Measurements from ENCODE around the gene CREB5.
"Not testable (repeated sequence)": the region's sequence is repeated elsewhere in the genome, so short reads cannot be mapped to it uniquely, and the experiment has no call there.

CREB5 gene

GRCh38 chr7:28551331-28551730 is 139.0 kb downstream of the CREB5 start:
- DNase-seq (no peak), ATAC-seq (replicated peaks) (no peak)
- no peak overlapping the region for H3K4me3 Mint-ChIP-seq
- H3K4me1 Mint-ChIP-seq = peaks cover 0 to 6% of the 10 kb centered on the region in 2 donors
- H3K27ac Mint-ChIP-seq = no peak overlapping the region
- no peaks in the 10 kb centered on the region for H3K36me3 Mint-ChIP-seq
- H3K27me3 Mint-ChIP-seq = peaks cover 31 to 39% of the 10 kb centered on the region in 2 donors
- peaks cover 0 to 8% of the 10 kb centered on the region in 2 donors for H3K9me3 Mint-ChIP-seq

- H3K27me3 Mint-ChIP-seq = peaks cover 31 to 37% of the 10 kb centered on the region in 2 donors
Observed at GRCh38 chr7:28551766-28552165, 139.4 kb downstream of the CREB5 start.

GRCh38 chr7:28554802-28555471 is 142.6 kb downstream of the CREB5 start:
- no peaks in the 10 kb centered on the region for H3K9me3 Mint-ChIP-seq
- H3K27me3 Mint-ChIP-seq = peaks cover 28 to 39% of the 10 kb centered on the region in 2 donors
- no peak overlapping the region for H3K27ac Mint-ChIP-seq
- H3K36me3 Mint-ChIP-seq = no peaks in the 10 kb centered on the region
- ATAC-seq (replicated peaks) (no peak), DNase-seq (no peak)
- no peak overlapping the region for H3K4me3 Mint-ChIP-seq
- peaks cover 0 to 4% of the 10 kb centered on the region in 2 donors for H3K4me1 Mint-ChIP-seq

More at GRCh38 chr7:28551766-28552165, 139.4 kb downstream of the CREB5 start:
- H3K27ac Mint-ChIP-seq; H3K4me3 Mint-ChIP-seq; DNase-seq; ATAC-seq (replicated peaks); H3K9me3 Mint-ChIP-seq; H3K36me3 Mint-ChIP-seq; H3K4me1 Mint-ChIP-seq: not testable (repeated sequence)

DNA sequence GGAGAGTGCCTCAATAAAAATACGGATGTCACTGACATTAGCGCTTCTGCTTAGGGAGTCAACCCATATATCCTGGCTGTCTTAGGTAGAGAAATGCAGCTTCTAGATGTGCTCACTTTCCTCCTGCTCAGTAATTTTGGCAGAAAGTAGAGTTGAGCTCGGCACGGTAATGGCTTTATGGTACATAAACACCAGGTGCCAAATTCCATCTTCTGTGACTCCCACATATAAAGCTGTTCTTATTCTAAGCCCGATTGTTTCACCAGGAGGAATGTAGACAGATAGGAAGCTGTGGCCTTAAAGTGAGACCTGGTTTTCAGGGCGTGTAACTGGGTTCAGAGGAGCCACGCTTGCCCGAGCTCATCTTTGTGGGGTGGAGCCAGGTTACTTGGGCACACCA is 143.7 kb downstream of the CREB5 start:
- Mint-ChIP-seq H3K9me3 (peaks cover 0 to 6% of the 10 kb centered on the region in 2 donors), H3K27ac (no peak overlapping the region), H3K27me3 (peaks cover 21 to 31% of the 10 kb centered on the region in 2 donors), H3K4me3 (no peak overlapping the region), H3K36me3 (no peaks in the 10 kb centered on the region), H3K4me1 (no peaks in the 10 kb centered on the region)
- no peak for DNase-seq
- ATAC-seq (replicated peaks) = no peak

GRCh38 chr7:28556671-28557070 is 144.4 kb downstream of the CREB5 start:
- H3K36me3 Mint-ChIP-seq = no peaks in the 10 kb centered on the region
- H3K4me1 Mint-ChIP-seq = no peaks in the 10 kb centered on the region
- H3K9me3 Mint-ChIP-seq = peaks cover 0 to 6% of the 10 kb centered on the region in 2 donors
- peaks cover 20 to 27% of the 10 kb centered on the region in 2 donors for H3K27me3 Mint-ChIP-seq
- no peak overlapping the region for H3K27ac Mint-ChIP-seq
- DNase-seq (no peak), ATAC-seq (replicated peaks) (no peak)
- H3K4me3 Mint-ChIP-seq = no peak overlapping the region

DNA sequence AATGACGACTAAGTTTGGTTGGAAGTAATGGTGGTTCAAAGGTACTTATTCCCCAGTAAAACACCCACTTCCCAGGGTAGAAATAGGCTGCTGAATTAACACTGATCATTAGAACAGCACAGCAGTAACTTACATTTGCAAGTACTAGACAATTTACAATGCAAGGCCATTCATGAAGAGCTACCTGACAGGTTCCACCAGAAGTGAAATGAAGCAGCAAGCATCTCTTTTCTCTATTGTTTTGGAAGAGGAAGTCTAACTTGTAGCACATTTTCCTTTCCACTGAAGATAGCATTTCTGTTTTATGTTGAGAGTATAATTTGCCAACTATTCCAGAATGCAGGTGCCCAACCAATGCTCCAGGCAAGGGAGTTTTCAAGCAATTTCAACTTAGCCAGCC is 145.9 kb downstream of the CREB5 start:
- Mint-ChIP-seq H3K4me3 (no peak overlapping the region), H3K4me1 (no peaks in the 10 kb centered on the region), H3K9me3 (peaks cover 0 to 6% of the 10 kb centered on the region in 2 donors), H3K27me3 (peaks cover 10 to 15% of the 10 kb centered on the region in 2 donors), H3K36me3 (no peaks in the 10 kb centered on the region), H3K27ac (no peak overlapping the region)
- no peak for DNase-seq
- no peak for ATAC-seq (replicated peaks)

DNA sequence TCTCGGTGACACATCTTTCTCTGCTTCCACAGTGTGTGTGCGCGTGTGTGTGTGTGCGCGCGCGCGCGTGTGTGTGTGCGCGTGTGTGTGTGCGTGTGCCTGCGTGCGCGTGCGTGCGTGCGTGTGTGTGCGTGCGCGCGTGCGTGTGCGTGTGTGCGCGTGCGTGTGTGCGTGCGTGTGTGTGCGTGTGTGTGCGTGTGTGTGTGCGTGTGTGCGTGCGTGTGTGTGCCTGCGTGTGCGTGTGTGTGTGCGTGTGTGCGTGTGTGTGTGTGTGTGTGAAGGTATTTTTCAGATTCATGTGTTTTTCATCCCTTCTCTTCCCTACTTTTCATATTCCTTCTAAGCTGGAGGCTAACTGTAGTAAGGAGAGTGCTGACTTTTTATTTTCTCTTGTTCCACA is 148.4 kb downstream of the CREB5 start:
- ATAC-seq (replicated peaks) (no peak), DNase-seq (no peak)
- Mint-ChIP-seq H3K27me3 (peaks cover 6 to 10% of the 10 kb centered on the region in 2 donors), H3K9me3 (peaks cover 0 to 6% of the 10 kb centered on the region in 2 donors), H3K4me1 (no peaks in the 10 kb centered on the region), H3K4me3 (no peak overlapping the region), H3K27ac (no peak overlapping the region), H3K36me3 (no peaks in the 10 kb centered on the region)

DNA sequence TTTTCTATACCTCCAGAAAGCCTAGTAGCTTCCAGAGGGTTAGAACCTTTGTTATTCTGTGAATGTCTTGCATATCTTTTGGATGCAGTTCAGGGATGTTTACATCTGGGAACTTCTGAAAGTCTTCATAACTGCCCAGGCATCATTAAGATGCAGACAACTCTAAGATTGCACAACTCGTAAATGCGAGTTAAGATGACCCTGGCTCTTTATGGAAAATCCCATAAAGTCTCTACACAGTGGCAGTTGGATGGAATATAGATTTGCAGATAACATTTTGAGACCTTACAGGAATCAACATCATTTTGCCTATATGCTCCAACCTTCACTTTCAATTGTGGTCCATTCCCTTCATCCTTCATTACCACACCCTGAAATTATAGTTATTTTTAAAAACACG is 151.7 kb downstream of the CREB5 start:
- Mint-ChIP-seq H3K4me3 (no peak overlapping the region), H3K27me3 (peaks cover 4 to 13% of the 10 kb centered on the region in 2 donors), H3K9me3 (peaks cover 0 to 6% of the 10 kb centered on the region in 2 donors), H3K4me1 (no peaks in the 10 kb centered on the region), H3K36me3 (no peaks in the 10 kb centered on the region), H3K27ac (no peak overlapping the region)
- DNase-seq (no peak), ATAC-seq (replicated peaks) (no peak)

- Mint-ChIP-seq H3K27ac (no peak overlapping the region), H3K4me1 (no peaks in the 10 kb centered on the region), H3K9me3 (peaks cover 0 to 6% of the 10 kb centered on the region in 2 donors), H3K36me3 (no peaks in the 10 kb centered on the region), H3K27me3 (peaks cover 4 to 17% of the 10 kb centered on the region in 2 donors), H3K4me3 (no peak overlapping the region)
- ATAC-seq (replicated peaks) (no peak), DNase-seq (no peak)
Observed at GRCh38 chr7:28564755-28565374, 152.5 kb downstream of the CREB5 start.

DNA sequence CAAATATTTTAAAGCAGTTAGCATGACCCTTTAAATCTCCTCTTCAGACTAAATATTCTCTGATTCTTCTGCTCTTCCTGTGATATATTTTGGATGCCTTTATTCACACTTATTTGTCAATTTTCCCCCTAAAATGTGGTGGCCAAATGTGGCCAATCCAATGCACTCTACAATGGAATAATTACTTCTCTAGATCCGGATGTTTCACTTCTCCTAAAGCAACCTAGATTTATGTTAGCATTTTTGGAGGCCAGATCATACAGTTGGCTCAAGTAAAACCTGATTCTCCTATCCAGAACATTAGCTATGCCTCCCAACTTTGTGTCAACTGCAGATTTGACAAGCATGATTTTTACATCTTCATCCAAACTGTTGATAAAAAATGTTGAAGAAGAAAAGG is 153.7 kb downstream of the CREB5 start:
- Mint-ChIP-seq H3K4me3 (no peak overlapping the region), H3K27ac (no peak overlapping the region), H3K36me3 (no peaks in the 10 kb centered on the region), H3K27me3 (peaks cover 7 to 17% of the 10 kb centered on the region in 2 donors), H3K9me3 (no peaks in the 10 kb centered on the region), H3K4me1 (peaks cover 10% of the 10 kb centered on the region in 2 donors)
- DNase-seq = no peak
- ATAC-seq (replicated peaks) = no peak

DNA sequence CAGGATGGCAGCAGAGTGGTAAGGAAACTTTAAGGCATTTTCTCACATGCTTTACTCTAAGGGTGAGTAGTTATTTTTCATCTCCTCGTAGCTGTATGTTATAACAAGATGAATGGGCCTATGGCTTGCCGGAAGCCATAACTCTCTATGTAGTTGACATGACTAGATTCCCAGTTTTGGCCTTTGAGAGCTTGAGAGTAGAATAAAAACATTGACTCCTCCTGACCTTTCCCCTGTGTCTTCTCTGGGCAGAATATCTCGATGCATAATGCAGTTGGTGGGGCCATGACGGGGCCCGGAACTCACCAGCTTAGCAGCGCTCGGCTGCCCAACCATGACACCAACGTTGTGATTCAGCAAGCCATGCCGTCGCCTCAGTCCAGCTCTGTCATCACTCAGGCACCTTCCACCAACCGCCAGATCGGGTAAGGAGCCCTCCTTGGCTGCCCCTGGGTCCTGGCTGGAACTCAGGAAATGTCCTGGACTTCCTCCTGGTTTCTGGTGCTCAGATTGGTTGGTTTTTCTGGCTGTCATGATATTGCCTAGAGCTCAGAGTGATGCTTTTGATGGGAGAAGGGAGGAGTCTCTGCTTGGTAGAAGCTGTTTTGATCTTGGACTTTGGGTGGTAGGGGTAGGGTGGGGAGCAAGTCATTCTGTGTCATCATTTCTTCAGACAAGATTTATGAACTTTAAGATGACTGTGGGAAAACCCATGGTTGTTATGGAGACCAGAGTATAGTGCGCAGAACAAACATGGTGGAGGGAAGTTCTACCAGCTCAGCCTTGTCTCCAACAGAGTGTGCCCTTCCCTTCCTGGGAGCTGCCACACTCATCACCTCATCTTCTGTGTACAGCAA is 158.0 kb downstream of the CREB5 start:
- Mint-ChIP-seq H3K27ac (peak overlapping the region; percentile 60), H3K4me1 (peaks cover 20 to 29% of the 10 kb centered on the region in 2 donors), H3K27me3 (peaks cover 12 to 27% of the 10 kb centered on the region in 2 donors), H3K9me3 (no peaks in the 10 kb centered on the region), H3K4me3 (no peak overlapping the region), H3K36me3 (no peaks in the 10 kb centered on the region)
- DNase-seq (peak; percentile 35), ATAC-seq (replicated peaks) (peak; percentile 80 to 86)

- Mint-ChIP-seq H3K27ac (no peak overlapping the region), H3K4me1 (peaks cover 20 to 29% of the 10 kb centered on the region in 2 donors), H3K9me3 (no peaks in the 10 kb centered on the region), H3K36me3 (no peaks in the 10 kb centered on the region), H3K4me3 (no peak overlapping the region), H3K27me3 (peaks cover 12 to 27% of the 10 kb centered on the region in 2 donors)
- no peak for DNase-seq
- no peak for ATAC-seq (replicated peaks)
Observed at GRCh38 chr7:28570970-28571288, 158.6 kb downstream of the CREB5 start.

- H3K4me1 Mint-ChIP-seq = peaks cover 20 to 29% of the 10 kb centered on the region in 2 donors
- H3K27ac Mint-ChIP-seq = no peak overlapping the region
- peaks cover 12 to 27% of the 10 kb centered on the region in 2 donors for H3K27me3 Mint-ChIP-seq
- ATAC-seq (replicated peaks) (no peak), DNase-seq (no peak)
- no peaks in the 10 kb centered on the region for H3K9me3 Mint-ChIP-seq
- H3K4me3 Mint-ChIP-seq = no peak overlapping the region
- H3K36me3 Mint-ChIP-seq = no peaks in the 10 kb centered on the region
Observed at GRCh38 chr7:28571405-28571804, 159.1 kb downstream of the CREB5 start.

DNA sequence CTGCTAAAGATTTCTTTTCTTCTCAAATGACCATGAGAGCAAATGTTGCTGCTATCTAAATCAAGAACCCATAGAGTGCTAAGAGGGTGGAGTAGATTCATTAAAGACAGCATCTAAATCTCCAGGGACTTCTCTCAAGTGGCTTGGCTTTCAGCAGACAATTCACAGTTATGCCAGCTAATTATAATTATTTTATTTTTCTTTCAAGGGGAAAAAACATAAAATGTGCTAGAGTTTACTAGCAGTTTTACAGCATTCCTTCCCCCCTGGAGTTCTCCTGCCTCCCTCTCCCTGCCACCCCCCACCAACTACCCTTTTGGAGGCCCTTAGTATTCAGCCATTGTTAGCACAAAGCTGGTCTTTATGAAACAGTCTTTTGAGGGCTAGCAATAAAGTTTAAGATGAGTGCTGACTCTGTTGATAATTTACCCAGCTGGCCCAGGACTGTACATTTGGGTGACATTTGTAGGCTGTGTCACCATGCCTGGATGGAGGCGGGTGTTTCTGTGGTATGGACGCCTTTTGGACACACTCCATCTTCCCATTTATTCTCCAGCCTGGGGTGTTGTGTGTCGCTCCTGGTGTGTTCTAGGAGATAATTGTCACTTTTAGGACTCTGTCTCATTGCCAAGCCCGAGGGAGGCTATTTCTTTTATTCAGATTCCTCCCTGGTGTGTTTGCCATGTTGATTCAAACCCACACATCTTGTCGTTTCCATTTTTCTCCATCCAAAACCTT is 160.2 kb downstream of the CREB5 start:
- peak; percentile 23 to 30 for ATAC-seq (replicated peaks)
- H3K4me1 Mint-ChIP-seq = peaks cover 20 to 29% of the 10 kb centered on the region in 2 donors
- H3K9me3 Mint-ChIP-seq = no peaks in the 10 kb centered on the region
- no peak for DNase-seq
- H3K36me3 Mint-ChIP-seq = no peaks in the 10 kb centered on the region
- no peak overlapping the region for H3K27ac Mint-ChIP-seq
- peaks cover 12 to 27% of the 10 kb centered on the region in 2 donors for H3K27me3 Mint-ChIP-seq
- peak overlapping the region; percentile 27 to 36 for H3K4me3 Mint-ChIP-seq
